Panc1 (cell line): ENCODE data around the gene GMDS.

Experiments
- SIN3A ChIP-seq: IDR thresholded peaks from 2 replicates; pipeline ENCODE4 v1.6.1; 2012; ENCODE audit warnings: low read depth, mild to moderate bottlenecking, low read length, moderate library complexity, borderline replicate concordance; ENCODE audit not compliant: insufficient read depth
- TF ChIP-seq, protein P1 (sequence below): fragments of 450-650 bp; IDR thresholded peaks from 2 replicates; pipeline ENCODE4 v1.5.1; 2017; ENCODE audit warnings: mild to moderate bottlenecking

- TF ChIP-seq SIN3A, result no peak
- TF ChIP-seq, protein P1, sequence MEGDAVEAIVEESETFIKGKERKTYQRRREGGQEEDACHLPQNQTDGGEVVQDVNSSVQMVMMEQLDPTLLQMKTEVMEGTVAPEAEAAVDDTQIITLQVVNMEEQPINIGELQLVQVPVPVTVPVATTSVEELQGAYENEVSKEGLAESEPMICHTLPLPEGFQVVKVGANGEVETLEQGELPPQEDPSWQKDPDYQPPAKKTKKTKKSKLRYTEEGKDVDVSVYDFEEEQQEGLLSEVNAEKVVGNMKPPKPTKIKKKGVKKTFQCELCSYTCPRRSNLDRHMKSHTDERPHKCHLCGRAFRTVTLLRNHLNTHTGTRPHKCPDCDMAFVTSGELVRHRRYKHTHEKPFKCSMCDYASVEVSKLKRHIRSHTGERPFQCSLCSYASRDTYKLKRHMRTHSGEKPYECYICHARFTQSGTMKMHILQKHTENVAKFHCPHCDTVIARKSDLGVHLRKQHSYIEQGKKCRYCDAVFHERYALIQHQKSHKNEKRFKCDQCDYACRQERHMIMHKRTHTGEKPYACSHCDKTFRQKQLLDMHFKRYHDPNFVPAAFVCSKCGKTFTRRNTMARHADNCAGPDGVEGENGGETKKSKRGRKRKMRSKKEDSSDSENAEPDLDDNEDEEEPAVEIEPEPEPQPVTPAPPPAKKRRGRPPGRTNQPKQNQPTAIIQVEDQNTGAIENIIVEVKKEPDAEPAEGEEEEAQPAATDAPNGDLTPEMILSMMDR, result no peak
These were observed 602.3 kb downstream of the GMDS start for GRCh38 chr6:1643111-1643510.
